PFSK-1 (cell line): ENCODE data around the gene TXLNG.

ENCODE experiments used
- FOXP2 ChIP-seq: optimal IDR thresholded peaks from 2 replicates; pipeline ENCODE3; 2011; ENCODE audit warnings: borderline replicate concordance, control low read depth, inconsistent platforms; ENCODE audit not compliant: insufficient read depth; ENCODE audit errors: extremely low read length, extremely low read depth
- POLR2AphosphoS5 ChIP-seq: IDR thresholded peaks from 2 replicates; pipeline ENCODE4 v1.6.1; 2012; ENCODE audit warnings: low read depth, mild to moderate bottlenecking, control low read depth, low read length, moderate library complexity
- REST ChIP-seq, 2 experiments: IDR thresholded peaks; 2 replicates each; pipeline versions ENCODE4 v1.6.1 to v1.8.0; 2011 to 2012; ENCODE audit warnings: low read depth in 2 of 2, low read length in 2 of 2, control low read depth in 1 of 2, inconsistent platforms in 1 of 2, mild to moderate bottlenecking in 1 of 2, moderate library complexity in 1 of 2; ENCODE audit not compliant: insufficient read depth in 1 of 2
- SIN3A ChIP-seq: IDR thresholded peaks from 2 replicates; pipeline ENCODE4 v1.6.1; 2012; ENCODE audit warnings: mild to moderate bottlenecking, low read length, moderate library complexity, borderline replicate concordance; ENCODE audit not compliant: insufficient read depth
- TAF1 ChIP-seq: IDR thresholded peaks from 2 replicates; pipeline ENCODE4 v1.6.1; 2012; ENCODE audit warnings: low read length, control low read depth, borderline replicate concordance; ENCODE audit not compliant: insufficient read depth

DNA sequence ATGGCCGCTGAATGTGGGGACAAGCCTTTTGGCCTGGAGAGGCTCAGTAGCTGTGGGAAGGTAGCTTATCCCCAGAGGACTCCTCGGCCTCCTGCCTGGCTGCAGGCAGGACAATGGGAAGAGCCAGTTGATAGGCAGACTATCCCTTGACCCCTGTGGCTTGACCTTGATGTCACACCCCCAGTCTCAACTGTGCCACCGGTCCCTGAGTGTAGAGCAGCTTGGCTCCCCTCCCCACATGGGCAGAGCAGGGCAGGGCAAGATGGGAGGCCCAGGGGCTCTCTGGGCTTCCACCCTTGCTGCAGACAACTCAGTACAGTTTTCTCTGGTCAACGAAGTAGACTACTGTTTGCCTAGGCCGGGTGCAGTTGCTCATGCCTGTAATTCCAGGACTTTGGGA, 41.2 kb upstream of the TXLNG start:
- TF ChIP-seq POLR2AphosphoS5 (no peak), TAF1 (no peak), REST (IDR thresholded peaks at IDR 0.05; ENCODE audit: insufficient read depth in 1 of 2, low read depth in 2 of 2, low read length in 2 of 2) (no peak), SIN3A (no peak), FOXP2 (no peak)
